ENCODE measurements around the gene MTARC1.

GRCh38 chr1:220789532-220790147, 2.9 kb downstream of the MTARC1 start:
- TF ChIP-seq, protein P1, sequence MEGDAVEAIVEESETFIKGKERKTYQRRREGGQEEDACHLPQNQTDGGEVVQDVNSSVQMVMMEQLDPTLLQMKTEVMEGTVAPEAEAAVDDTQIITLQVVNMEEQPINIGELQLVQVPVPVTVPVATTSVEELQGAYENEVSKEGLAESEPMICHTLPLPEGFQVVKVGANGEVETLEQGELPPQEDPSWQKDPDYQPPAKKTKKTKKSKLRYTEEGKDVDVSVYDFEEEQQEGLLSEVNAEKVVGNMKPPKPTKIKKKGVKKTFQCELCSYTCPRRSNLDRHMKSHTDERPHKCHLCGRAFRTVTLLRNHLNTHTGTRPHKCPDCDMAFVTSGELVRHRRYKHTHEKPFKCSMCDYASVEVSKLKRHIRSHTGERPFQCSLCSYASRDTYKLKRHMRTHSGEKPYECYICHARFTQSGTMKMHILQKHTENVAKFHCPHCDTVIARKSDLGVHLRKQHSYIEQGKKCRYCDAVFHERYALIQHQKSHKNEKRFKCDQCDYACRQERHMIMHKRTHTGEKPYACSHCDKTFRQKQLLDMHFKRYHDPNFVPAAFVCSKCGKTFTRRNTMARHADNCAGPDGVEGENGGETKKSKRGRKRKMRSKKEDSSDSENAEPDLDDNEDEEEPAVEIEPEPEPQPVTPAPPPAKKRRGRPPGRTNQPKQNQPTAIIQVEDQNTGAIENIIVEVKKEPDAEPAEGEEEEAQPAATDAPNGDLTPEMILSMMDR (optimal IDR thresholded peaks at IDR 0.05 in 1 of 3, IDR thresholded peaks at IDR 0.05 in 1 of 3, conservative IDR thresholded peaks at IDR 0.05 in 1 of 3; ENCODE audit: extremely low read depth in 1 of 3, insufficient read depth in 2 of 3, low read length in 3 of 3) = no peak
- no peak for TF ChIP-seq EZH2 (IDR thresholded peaks at IDR 0.05; ENCODE audit: low read length)

All from keratinocyte (primary cell).